ENCODE results near the gene PCDHA6. TPM values are rescaled to one million over a fixed set of nuclear protein-coding genes. Genes with fewer than 3 reads are reported as not detected.

The PCDHA6 gene
- total RNA-seq (2014; rRNA removed; shearing (Covaris generic)): not detected in 2 replicates
- not detected in 2 replicates for total RNA-seq (2022)
- Bru-seq, nascent RNA: not detected
- not detected for BruChase-seq, experiment 1, labeled RNA remaining after a 6-hour chase
- BruChase-seq, experiment 2, labeled RNA remaining after a 2-hour chase: not detected
- long read RNA-seq: 0 reads

DNA sequence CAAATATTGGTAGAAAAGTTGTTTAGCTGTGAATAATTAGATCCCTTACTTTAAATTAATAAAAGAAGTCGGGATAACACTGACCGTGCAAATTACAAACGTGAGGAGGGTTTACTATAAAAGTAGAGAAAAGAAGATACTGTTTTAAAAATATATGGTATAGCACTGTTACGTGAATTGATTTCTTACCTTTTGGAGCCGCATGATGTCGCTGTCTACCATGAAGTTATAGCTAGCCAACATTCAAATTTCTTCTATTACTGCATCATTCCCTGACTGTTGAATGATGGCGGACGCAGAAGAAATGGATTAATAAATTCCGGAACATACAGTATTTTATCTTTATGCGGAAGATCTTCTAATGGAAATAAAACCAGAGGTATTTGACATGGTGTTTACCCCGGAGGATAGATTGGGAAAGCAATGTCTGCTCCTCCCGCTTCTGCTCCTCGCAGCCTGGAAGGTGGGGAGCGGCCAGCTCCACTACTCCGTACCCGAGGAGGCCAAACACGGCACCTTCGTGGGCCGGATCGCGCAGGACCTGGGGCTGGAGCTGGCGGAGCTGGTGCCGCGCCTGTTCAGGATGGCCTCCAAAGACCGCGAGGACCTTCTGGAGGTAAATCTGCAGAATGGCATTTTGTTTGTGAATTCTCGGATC is at the start of gene PCDHA6:
Gene PCDHA6, plus strand, starts transcription at position 257 of the 658 bp plus-strand sequence. Its CDS starts 132 bp downstream, at position 389.
- no peak within 1 kb of the TSS for H3K4me3 ChIP-seq (ENCODE audit: low read depth, low read length, poor library complexity, severe bottlenecking)
- no peaks in the 10 kb centered on the region for H3K36me3 ChIP-seq (ENCODE audit: insufficient read depth, low read length)
- BruUV-seq (replicated peaks): no TSS peak
- H3K4me1 ChIP-seq (ENCODE audit: insufficient read depth, low read length, poor library complexity, severe bottlenecking): no peaks in the 10 kb centered on the region
- TF ChIP-seq EZH2phosphoT487 (IDR thresholded peaks at IDR 0.05; ENCODE audit: borderline replicate concordance, low read depth, low read length) (no peak), CTCF (conservative IDR thresholded peaks at IDR 0.05; ENCODE audit: low read length) (no peak)
- no peaks in the 10 kb centered on the region for H3K79me2 ChIP-seq (ENCODE audit: insufficient read depth, low read depth, low read length)
- no peaks in the 10 kb centered on the region for H3K9me3 ChIP-seq (ENCODE audit: low read length)
- ChIA-PET POLR2A (no interaction called here), CTCF (ENCODE audit: unreplicated experiment) (no interaction called here)
- H3K4me2 ChIP-seq (ENCODE audit: low read length): no peak within 1 kb of the TSS
- no peak for DNase-seq (ENCODE audit: low spot score)
- intact Hi-C loops (cut with micrococcal nuclease; ENCODE audit: unreplicated experiment): no loop called here
- no peaks in the 10 kb centered on the region for H4K20me1 ChIP-seq (ENCODE audit: insufficient read depth, low read length)
- H2AFZ ChIP-seq (ENCODE audit: low read length): no peak within 1 kb of the TSS
- H3K27ac ChIP-seq (ENCODE audit: low read depth, low read length, poor library complexity, severe bottlenecking): no peak within 1 kb of the TSS
- no peaks in the 10 kb centered on the region for H3K9me2 ChIP-seq (ENCODE audit: insufficient read depth, low read length)

- CTCF ChIA-PET (ENCODE audit: unreplicated experiment): no interaction called here
- intact Hi-C loops (cut with micrococcal nuclease; ENCODE audit: unreplicated experiment): no loop called here
Measured at GRCh38 chr5:140780512-140780911, 47.2 kb upstream of the PCDHA6 start.

More at GRCh38 chr5:140780512-140780911, 47.2 kb upstream of the PCDHA6 start:
- POLR2A ChIA-PET: no interaction called here
- Histone ChIP-seq H3K4me1 (ENCODE audit: insufficient read depth, low read length, poor library complexity, severe bottlenecking) (no peaks in the 10 kb centered on the region), H3K27ac (ENCODE audit: low read depth, low read length, poor library complexity, severe bottlenecking) (no peak overlapping the region), H3K79me2 (ENCODE audit: insufficient read depth, low read depth, low read length) (no peaks in the 10 kb centered on the region), H3K4me3 (ENCODE audit: low read depth, low read length, poor library complexity, severe bottlenecking) (no peak overlapping the region), H2AFZ (ENCODE audit: low read length) (no peak overlapping the region), H4K20me1 (ENCODE audit: insufficient read depth, low read length) (no peaks in the 10 kb centered on the region), H3K9me2 (ENCODE audit: insufficient read depth, low read length) (no peaks in the 10 kb centered on the region), H3K36me3 (ENCODE audit: insufficient read depth, low read length) (no peaks in the 10 kb centered on the region), H3K4me2 (ENCODE audit: low read length) (no peak overlapping the region), H3K9me3 (ENCODE audit: low read length) (0 out of 2 replicates have a peak, but pooled peaks cover 5% of the 10 kb centered on the region)
- no peak for DNase-seq (ENCODE audit: low spot score)
- TF ChIP-seq EZH2phosphoT487 (IDR thresholded peaks at IDR 0.05; ENCODE audit: borderline replicate concordance, low read depth, low read length) (no peak), CTCF (conservative IDR thresholded peaks at IDR 0.05; ENCODE audit: low read length) (no peak)
- BruUV-seq (replicated peaks): no TSS peak
